Measurements from ENCODE around the gene PRMT1.
"Not testable (repeated sequence)": the region's sequence is repeated elsewhere in the genome, so short reads cannot be mapped to it uniquely, and the experiment has no call there.

PRMT1 gene

GRCh38 chr19:49689133-49690078 lies 12.3 kb downstream of the PRMT1 start, which contains the start of gene ADM5:
TSS of gene ADM5 (plus strand) at chr19:49689594. CDS start at chr19:49689838, 244 bp downstream.
- peak; percentile 44 for DNase-seq

GRCh38 chr19:49690079-49690655 lies 13.1 kb downstream of the PRMT1 start:
- no peak for DNase-seq

GRCh38 chr19:49690656-49691242 lies 13.7 kb downstream of the PRMT1 start, which contains the start of gene CPT1C:
TSS of gene CPT1C (plus strand) at chr19:49691116. CDS start at chr19:49692253, 1,137 bp downstream.
- peak; percentile 67 for DNase-seq

GRCh38 chr19:49691243-49692146 lies 14.4 kb downstream of the PRMT1 start:
- DNase-seq, result peak; percentile 44

GRCh38 chr19:49692147-49692506 lies 15.1 kb downstream of the PRMT1 start:
- no peak for DNase-seq

- DNase-seq, result no peak
Measured at GRCh38 chr19:49696115-49696514, 19.0 kb downstream of the PRMT1 start.

GRCh38 chr19:49696865-49697264 lies 19.8 kb downstream of the PRMT1 start:
- DNase-seq, result no peak

- DNase-seq, result no peak
Measured at GRCh38 chr19:49699364-49699763, 22.3 kb downstream of the PRMT1 start.

- DNase-seq, result no peak
Measured at GRCh38 chr19:49700563-49700962, 23.5 kb downstream of the PRMT1 start.

GRCh38 chr19:49701271-49701786 lies 24.3 kb downstream of the PRMT1 start:
- DNase-seq, result no peak

- no peak for DNase-seq
Measured at GRCh38 chr19:49704888-49705642, 28.0 kb downstream of the PRMT1 start.

- no peak for DNase-seq
Measured at GRCh38 chr19:49705919-49706318, 28.8 kb downstream of the PRMT1 start.

GRCh38 chr19:49710372-49710951 lies 33.4 kb downstream of the PRMT1 start:
- DNase-seq, result no peak

GRCh38 chr19:49712397-49712859 lies 35.4 kb downstream of the PRMT1 start:
- no peak for DNase-seq

GRCh38 chr19:49713236-49713845 lies 36.3 kb downstream of the PRMT1 start:
- no peak for DNase-seq

- no peak for DNase-seq
Measured at GRCh38 chr19:49716154-49716553, 39.1 kb downstream of the PRMT1 start.

- no peak for DNase-seq
Measured at GRCh38 chr19:49718511-49718910, 41.4 kb downstream of the PRMT1 start.

- no peak for DNase-seq
Measured at GRCh38 chr19:49718991-49719390, 41.9 kb downstream of the PRMT1 start.

GRCh38 chr19:49719420-49719819 lies 42.3 kb downstream of the PRMT1 start:
- not testable (repeated sequence) for DNase-seq

GRCh38 chr19:49727217-49728030 lies 50.4 kb downstream of the PRMT1 start:
- no peak for DNase-seq
